ENCODE results near the gene ARRB1. TPM values are rescaled to one million over a fixed set of nuclear protein-coding genes. Genes with fewer than 3 reads are reported as not detected.

The ARRB1 gene
- total RNA-seq, 1 donor from 2014 or later, result 13.2 TPM

DNA sequence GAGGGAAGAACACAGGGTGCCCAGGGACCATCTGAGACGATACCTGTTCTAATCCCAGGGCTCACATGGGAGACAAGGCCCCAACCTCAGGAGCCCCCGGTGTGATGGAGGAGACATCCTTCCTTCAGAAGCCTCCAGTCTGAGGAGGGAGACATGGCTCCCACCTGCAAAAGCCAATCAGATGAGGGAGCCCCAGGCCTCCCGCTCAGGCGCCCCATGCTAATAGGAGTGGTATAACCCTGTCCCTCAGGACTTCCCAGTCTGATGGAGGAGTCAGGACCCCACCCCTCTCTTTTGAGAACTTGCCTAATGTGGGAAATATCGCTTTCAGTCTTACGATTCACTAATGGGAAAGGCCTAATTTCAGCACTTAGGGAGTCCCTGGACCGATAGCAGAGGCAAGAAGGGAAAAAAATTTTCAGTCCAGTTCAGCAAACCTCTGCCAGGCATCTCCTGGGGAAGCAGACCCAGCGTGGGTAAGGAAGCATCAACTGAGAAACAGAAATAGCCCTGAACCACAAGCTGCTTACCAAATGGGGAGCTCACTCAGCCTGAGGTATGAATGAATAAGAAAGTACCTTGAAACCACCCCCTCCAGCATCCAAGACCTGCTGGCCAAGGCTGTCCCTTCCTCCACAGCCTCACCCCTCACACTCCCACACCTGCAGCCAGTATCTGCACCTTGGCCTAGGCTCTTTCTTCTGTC, 5.9 kb downstream of the ARRB1 start:
- H3K4me1 Mint-ChIP-seq (ENCODE audit: unreplicated experiment), result peaks cover 67% of the 10 kb centered on the region
- H3K27ac Mint-ChIP-seq (ENCODE audit: unreplicated experiment), result no peak overlapping the region
- H3K9me3 Mint-ChIP-seq (ENCODE audit: unreplicated experiment), result no peaks in the 10 kb centered on the region
- H3K27me3 Mint-ChIP-seq (ENCODE audit: unreplicated experiment), result no peaks in the 10 kb centered on the region
- H3K4me3 Mint-ChIP-seq (ENCODE audit: unreplicated experiment), result no peak overlapping the region
- DNase-seq (ENCODE audit: extremely low spot score, unreplicated experiment), result no peak
- no peaks in the 10 kb centered on the region for H3K36me3 Mint-ChIP-seq (ENCODE audit: unreplicated experiment)
- TF ChIP-seq, protein P1, sequence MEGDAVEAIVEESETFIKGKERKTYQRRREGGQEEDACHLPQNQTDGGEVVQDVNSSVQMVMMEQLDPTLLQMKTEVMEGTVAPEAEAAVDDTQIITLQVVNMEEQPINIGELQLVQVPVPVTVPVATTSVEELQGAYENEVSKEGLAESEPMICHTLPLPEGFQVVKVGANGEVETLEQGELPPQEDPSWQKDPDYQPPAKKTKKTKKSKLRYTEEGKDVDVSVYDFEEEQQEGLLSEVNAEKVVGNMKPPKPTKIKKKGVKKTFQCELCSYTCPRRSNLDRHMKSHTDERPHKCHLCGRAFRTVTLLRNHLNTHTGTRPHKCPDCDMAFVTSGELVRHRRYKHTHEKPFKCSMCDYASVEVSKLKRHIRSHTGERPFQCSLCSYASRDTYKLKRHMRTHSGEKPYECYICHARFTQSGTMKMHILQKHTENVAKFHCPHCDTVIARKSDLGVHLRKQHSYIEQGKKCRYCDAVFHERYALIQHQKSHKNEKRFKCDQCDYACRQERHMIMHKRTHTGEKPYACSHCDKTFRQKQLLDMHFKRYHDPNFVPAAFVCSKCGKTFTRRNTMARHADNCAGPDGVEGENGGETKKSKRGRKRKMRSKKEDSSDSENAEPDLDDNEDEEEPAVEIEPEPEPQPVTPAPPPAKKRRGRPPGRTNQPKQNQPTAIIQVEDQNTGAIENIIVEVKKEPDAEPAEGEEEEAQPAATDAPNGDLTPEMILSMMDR (IDR thresholded peaks at IDR 0.05), result no peak

DNA sequence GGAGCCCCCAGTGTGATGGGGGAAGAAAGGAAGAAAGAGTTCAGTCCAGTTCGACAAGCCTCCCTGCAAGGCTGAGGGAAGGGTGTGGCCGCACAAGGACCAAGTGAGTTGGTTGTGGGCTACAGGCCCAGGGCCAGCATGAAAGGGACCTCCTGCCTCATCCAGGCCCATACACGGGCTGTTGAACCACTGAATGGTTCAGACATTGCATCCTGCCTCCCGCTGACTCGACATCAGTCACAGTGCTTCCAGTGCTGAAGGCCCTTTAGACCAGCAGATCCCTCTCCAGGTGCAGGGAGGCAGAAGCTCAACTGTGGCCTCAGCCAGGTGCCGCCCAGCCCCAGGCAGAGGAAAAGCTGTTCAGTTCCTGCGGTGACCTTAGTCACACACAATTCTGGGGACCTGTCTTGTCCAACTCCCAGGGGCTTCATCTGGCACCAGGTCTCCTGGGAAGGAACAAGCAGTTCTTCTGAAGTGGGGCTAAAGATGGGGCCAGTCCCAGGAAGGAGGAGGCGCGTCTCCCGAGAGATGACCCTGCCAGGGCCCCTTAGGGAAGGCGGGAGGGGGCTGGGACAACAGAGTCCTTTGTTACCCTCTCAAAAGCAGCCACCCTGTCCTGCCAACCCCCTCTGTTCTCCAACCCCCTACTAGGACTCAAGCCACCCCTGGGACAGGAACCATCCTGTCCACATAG, 6.6 kb downstream of the ARRB1 start:
- Mint-ChIP-seq H3K36me3 (ENCODE audit: unreplicated experiment) (no peaks in the 10 kb centered on the region), H3K4me1 (ENCODE audit: unreplicated experiment) (peaks cover 67% of the 10 kb centered on the region), H3K4me3 (ENCODE audit: unreplicated experiment) (no peak overlapping the region), H3K27ac (ENCODE audit: unreplicated experiment) (no peak overlapping the region), H3K9me3 (ENCODE audit: unreplicated experiment) (no peaks in the 10 kb centered on the region), H3K27me3 (ENCODE audit: unreplicated experiment) (no peaks in the 10 kb centered on the region)
- no peak for DNase-seq (ENCODE audit: extremely low spot score, unreplicated experiment)
- TF ChIP-seq, protein P1 (IDR thresholded peaks at IDR 0.05), result no peak

DNA sequence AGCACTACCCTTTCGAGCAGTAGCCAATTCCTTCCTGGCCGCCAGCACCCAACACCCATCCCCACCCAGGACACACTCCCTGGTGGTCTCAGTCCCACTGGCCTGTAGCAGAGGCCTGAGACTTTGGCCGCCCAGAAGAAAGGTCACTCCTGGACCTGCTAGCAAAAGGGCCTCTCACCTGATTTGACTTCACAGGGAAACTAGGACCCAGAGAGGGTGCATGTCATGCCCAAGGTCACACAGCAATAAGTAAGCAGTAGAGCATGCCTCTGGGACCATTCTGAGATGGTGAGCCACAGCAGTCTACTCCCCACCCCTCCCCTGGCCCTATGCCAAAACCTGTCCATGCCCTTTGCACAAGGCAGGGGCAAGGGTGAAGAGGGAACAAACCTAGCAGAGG, 7.3 kb downstream of the ARRB1 start:
- Mint-ChIP-seq H3K36me3 (ENCODE audit: unreplicated experiment) (no peaks in the 10 kb centered on the region), H3K27ac (ENCODE audit: unreplicated experiment) (no peak overlapping the region), H3K4me3 (ENCODE audit: unreplicated experiment) (no peak overlapping the region), H3K27me3 (ENCODE audit: unreplicated experiment) (no peaks in the 10 kb centered on the region), H3K4me1 (ENCODE audit: unreplicated experiment) (peaks cover 67% of the 10 kb centered on the region), H3K9me3 (ENCODE audit: unreplicated experiment) (no peaks in the 10 kb centered on the region)
- TF ChIP-seq, protein P1 (IDR thresholded peaks at IDR 0.05), result no peak
- DNase-seq (ENCODE audit: extremely low spot score, unreplicated experiment), result no peak

DNA sequence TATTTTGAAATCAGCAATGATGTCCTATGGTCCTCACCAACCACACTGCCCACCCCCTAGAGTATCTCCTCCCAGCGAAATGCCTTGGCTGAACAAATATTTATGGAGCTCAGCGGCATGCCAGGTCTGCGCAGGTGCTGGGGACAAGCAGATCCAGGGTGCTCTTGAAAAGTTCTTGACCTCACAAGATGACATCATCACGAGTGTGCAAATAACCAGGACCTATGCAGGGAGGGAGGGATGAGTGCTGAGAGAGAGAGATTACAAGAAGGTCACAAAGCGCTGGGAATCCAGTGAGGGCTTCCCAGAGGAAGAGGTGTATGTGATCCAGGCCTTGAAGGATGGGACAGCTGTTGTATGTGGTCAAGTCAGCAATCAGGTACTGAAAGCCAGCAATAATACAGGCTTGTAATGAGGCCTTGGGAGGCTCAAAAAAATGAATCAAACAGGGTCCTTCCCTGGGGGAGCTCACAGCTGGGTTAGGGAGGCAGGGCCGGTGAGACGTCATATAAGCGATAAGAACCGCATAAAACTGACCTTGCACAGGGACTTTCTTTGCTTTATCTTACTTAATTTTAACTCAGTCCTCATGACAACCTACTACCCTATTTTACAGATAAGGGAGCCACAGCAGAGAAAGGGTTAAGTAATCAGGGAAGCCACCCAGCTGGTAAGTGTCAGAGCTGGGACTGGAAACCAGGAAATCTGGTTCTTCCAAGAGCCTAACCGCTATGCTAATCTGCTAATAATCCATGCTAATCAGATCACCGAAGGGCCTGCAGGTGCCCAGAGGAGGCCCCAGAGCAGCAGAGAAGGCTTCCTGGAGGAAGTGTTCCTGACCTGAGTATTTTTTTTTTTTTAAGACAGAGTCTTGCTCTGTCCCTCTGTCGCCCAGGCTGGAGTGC, 8.2 kb downstream of the ARRB1 start:
- no peak for DNase-seq (ENCODE audit: extremely low spot score, unreplicated experiment)
- TF ChIP-seq, protein P1 (IDR thresholded peaks at IDR 0.05), result no peak
- H3K4me1 Mint-ChIP-seq (ENCODE audit: unreplicated experiment), result peaks cover 67% of the 10 kb centered on the region
- H3K27ac Mint-ChIP-seq (ENCODE audit: unreplicated experiment), result no peak overlapping the region
- H3K9me3 Mint-ChIP-seq (ENCODE audit: unreplicated experiment), result no peaks in the 10 kb centered on the region
- H3K27me3 Mint-ChIP-seq (ENCODE audit: unreplicated experiment), result no peaks in the 10 kb centered on the region
- H3K36me3 Mint-ChIP-seq (ENCODE audit: unreplicated experiment), result no peaks in the 10 kb centered on the region
- no peak overlapping the region for H3K4me3 Mint-ChIP-seq (ENCODE audit: unreplicated experiment)

Data from osteocyte (in vitro differentiated cells).